Right forelimb (tissue), 1 donor: ENCODE measurements around the gene ZNF184.
A peak's percentile ranks its signal among the peaks of the same experiment; 100 is the strongest.
"Not testable (repeated sequence)": the region's sequence is repeated elsewhere in the genome, so short reads cannot be mapped to it uniquely, and the experiment has no call there.

Experiments used
- DNase-seq: peaks from one replicate; pipeline ENCODE4 v3.0.0-alpha.2; 2018

Gene ZNF184

DNA sequence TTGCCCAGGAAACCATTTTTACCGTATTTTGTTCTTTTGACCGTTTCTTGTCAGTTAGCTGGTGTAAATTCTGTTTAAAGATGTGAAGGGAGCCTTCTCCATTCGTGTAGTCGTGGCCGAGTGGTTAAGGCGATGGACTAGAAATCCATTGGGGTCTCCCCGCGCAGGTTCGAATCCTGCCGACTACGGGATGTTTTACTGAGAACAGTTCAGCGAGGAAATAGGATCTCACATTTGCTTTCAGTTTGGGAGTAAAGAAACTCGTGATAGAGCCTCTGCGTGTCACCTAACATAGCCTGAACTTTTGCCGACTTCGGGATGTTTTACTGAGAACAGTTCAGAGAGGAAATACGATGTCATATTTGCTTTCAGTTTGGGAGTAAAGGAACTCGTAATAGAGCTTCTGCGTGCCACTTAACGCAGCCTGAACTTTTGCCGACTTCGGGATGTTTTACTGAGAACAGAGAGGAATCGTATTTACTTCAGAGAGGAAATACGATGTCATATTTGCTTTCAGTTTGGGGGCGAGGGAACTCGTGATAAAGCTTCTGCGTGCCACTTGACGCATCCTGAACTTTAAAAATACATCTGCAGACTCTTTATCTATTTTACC is 5.9 kb upstream of the ZNF184 start:
- DNase-seq, result peak; percentile 95

GRCh38 chr6:27478141-27478705 is 5.3 kb upstream of the ZNF184 start:
- no peak for DNase-seq

DNA sequence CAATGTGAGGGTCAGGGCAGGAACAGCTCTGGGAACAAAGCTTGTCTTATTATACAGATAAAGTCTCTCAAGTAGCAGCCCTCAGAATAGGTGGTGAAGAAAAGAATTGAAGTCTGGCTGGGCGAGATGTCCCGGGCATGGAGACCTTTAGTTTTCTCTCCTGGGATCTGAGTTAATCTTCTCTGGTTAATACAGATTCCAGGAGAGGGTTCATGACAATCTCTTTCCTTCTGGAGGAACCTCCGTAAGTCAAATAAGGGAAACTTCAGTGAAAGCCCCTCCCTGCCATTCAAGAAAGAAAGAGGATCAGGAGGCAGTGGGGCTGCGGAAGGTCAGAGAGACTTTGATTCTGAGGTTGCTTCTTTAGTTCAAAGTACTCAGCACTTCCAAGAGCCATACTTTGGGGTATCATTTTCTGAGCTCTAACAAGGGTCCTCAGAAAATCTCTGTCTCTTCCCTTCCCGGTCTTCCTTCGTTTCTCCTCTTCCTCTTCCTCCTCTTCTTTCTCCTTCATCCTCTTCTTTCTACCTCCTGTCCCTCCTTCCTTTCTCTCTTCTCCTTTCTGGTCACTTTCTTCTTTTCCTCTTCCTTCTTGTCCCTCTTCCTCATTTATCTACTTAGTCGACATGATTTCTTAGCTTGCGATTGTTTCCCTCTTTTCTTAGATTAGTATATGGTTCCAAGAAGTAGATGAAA is 4.6 kb upstream of the ZNF184 start:
- no peak for DNase-seq

DNA sequence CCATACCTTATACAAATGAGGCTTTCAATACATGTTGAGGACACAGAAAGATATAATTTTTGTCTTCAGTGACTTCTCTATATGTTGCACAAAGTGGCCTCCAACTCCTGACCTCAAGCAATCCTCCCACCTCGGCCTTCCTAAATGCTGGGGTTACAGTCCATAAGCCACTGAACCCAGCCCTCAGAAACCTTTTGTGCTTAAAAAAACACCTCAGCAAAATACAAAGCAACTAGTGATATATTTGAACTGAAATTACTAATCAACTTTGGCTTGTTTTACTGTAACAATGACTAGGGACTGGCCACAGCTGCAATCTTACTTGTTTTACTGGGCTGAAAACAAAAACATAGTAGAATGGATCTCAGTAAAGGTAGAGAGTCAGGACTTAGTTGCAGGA is 3.2 kb upstream of the ZNF184 start:
- no peak for DNase-seq

DNA sequence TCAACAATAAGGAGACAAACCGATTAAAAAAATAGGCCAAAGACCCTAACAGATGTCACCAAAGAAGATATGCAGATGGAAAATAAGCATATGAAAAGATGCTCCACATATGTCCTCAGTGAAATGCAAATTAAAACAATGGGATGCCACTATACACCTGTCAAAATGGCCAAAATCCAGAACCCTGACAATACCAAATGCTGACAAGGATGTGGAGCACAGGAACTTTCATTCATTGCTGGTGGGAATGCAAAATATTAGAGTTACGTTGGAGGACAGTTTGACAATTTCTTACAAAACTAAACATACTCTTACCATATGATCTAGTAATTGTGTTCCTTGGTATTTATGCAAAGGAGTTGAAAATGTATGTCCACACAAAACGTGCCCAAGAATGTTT is 1.8 kb upstream of the ZNF184 start:
- DNase-seq, result no peak

DNA sequence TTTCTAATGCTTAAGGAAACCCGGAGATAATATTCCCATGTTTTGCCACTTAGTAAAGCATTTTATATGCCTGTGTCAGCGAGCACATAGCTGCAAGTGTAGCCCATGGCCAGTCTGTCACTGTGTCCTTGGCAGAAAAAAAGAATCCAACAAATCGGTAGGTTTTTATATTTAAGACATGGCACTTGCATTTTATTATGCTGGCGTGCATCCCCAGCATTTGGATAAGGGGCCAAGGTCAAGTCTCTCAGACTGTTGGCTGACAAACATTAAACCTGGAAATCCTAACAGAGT is 1.2 kb upstream of the ZNF184 start:
- no peak for DNase-seq

GRCh38 chr6:27472182-27472616 is 706 bp downstream of the ZNF184 start:
- peak; percentile 79 for DNase-seq

DNA sequence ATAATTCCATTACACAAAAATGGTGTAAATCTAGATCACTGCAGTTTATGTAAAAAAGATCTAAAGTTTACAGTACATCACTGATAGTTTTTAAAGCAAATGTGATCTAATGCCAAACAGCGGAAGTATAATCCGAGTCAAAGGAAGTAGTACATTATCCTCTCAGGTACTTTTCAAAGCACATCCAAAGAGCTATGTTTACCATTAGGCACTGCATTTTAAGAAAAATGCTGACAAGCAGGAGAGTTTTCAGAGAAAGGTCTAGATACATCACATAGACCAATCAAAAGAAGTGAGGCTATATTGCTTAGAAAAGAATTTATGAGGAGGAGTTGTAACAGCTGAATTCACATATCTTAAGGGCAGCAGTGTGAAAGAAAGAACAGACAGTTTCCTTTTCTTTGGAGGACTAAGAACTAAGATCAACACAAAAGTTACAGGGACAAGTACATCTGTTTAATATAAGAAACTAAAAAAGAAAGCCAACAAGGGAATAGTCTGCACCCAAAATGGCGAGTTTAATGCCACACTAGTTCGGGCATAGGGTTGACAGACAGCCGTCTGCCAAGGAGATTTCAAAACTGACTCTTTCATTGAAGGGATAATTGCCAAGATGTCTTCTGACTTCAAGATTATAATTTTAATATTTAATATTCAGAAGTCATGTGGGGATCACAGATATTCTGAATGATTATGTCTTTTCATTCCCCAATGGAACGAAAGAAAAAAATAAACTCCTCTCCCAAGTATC is 1.4 kb downstream of the ZNF184 start:
- no peak for DNase-seq

DNA sequence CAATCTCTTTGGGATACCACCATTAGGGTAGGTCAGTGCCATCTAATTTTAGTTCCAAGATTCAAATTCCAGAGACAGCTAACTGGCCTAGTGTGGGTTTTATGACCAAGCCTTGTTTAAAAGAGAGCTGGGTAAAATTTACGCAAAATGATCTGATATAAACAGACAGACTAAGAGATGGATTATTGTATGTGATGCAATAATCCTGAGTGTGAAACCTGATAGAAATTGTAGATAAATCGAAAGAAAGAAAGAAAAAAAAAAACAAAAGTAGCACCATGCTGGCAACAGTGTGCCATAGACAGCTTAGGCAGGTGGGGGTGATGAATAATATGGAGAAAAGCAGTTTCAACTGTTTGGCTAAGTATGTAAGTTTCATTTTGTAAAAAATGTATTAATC is 2.9 kb downstream of the ZNF184 start:
- no peak for DNase-seq

- DNase-seq, result no peak
Measured at GRCh38 chr6:27468334-27468733, 4.6 kb downstream of the ZNF184 start.

DNA sequence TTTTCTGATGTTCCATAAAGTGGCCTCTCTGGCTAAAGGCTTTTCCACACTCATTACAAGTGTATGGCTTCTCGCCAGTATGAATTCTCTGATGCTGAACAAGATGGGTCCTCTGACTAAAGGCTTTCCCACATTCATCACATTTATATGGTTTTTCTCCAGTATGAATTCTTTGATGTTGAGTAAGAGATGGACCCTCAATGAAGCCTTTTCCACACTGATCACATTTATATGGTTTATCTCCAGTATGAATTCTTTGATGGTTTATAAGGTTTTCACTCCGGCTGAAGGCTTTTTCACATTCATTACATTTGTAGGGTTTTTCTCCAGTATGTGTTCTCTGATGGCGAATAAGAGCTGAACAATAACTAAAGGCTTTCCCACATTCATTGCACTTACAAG is 20.4 kb downstream of the ZNF184 start:
- DNase-seq, result no peak

DNA sequence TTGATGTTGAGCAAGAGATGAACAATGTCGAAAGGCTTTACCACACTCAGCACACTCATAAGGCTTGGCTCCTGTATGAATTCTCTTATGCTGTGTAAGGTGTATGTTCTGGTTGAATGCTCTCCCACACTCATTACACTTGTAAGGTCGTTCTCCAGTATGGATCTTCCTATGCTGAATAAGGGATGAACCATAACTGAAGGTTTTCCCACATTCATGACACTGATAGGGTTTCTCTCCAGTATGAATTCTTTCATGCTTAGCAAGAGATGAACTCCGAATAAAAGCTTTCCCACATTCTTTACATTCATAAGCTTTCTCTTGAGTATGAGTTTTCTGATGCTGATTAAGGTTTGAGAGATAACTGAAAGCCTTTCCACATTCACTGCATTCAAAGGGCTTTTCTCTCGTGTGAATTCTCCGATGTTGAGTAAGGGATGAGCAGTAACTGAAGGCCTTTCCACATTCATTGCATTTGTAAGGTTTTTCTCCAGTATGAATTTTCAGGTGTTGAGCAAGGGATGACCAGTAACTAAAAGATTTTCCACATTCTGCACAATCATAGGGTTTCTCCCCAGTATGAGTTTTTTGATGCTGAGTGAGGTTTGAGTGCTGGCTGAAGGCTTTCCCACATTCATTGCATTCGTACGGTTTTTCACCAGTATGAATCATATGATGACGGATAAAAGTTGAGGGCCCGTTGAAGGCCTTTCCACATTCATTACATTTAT is 21.1 kb downstream of the ZNF184 start:
- DNase-seq, result no peak

- DNase-seq, result no peak
Measured at GRCh38 chr6:27448456-27448855, 24.4 kb downstream of the ZNF184 start.

DNA sequence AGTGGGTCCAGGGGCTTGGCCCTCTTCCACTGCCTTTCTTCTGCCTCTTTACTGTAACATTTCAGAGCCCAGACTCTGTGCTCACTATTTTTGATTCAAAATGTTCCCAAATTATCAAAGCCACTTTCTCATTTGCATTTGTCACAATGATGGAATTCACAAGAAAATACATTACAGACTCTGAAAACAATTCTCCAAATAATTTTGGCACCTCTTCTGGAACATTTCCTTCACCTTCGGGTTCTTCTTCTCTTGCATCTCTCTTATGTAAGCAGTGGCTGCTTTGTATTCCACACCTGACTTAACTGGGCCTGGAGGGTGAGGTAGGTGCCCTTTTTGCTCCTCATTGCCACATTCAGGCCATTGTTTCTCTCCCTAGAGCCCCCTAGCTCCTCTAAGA is 30.0 kb downstream of the ZNF184 start:
- DNase-seq, result no peak

GRCh38 chr6:27441001-27441400 is 31.9 kb downstream of the ZNF184 start:
- DNase-seq, result no peak

- no peak for DNase-seq
Measured at GRCh38 chr6:27439371-27439770, 33.5 kb downstream of the ZNF184 start.

GRCh38 chr6:27433714-27434113 is 39.2 kb downstream of the ZNF184 start:
- no peak for DNase-seq

- DNase-seq, result no peak
Measured at GRCh38 chr6:27428966-27429365, 43.9 kb downstream of the ZNF184 start.

DNA sequence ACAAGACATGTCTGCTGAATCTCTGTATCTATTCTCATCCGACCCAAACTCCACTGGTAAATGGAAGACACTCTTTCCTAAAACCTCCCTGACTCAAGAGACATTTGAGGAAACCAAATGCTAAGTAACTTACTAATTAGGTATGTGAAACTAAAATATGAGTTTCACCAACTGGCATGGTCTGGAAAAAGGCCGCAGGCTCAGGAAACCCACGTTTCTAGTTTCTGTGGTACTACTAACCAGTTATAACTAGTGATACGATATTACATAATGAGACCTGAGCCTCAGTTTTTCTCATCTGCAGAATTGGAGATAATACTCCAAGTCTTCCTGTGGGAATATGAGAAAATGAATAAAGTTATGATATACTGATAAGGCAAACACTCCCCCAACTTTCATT is 44.4 kb downstream of the ZNF184 start:
- no peak for DNase-seq

GRCh38 chr6:27426045-27426620 is 46.8 kb downstream of the ZNF184 start:
- no peak for DNase-seq

DNA sequence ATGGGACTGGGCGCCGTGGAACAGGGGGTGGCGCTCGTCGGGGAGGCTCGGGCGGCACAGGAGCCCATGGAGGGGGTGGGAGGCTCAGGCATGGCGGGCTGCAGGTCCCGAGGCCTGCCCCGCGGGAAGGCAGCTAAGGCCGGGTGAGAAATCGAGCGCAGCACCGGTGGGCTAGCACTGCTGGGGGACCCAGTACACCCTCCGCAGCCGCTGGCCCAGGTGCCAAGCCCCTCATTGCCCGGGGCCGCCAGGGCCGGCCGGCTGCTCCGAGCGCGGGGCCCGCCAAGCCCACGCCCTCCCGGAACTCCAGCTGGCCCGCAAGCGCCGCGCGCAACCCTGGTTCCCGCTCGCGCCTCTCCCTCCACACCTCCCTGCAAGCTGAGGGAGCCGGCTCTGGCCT is 48.1 kb downstream of the ZNF184 start:
- DNase-seq, result not testable (repeated sequence)

DNA sequence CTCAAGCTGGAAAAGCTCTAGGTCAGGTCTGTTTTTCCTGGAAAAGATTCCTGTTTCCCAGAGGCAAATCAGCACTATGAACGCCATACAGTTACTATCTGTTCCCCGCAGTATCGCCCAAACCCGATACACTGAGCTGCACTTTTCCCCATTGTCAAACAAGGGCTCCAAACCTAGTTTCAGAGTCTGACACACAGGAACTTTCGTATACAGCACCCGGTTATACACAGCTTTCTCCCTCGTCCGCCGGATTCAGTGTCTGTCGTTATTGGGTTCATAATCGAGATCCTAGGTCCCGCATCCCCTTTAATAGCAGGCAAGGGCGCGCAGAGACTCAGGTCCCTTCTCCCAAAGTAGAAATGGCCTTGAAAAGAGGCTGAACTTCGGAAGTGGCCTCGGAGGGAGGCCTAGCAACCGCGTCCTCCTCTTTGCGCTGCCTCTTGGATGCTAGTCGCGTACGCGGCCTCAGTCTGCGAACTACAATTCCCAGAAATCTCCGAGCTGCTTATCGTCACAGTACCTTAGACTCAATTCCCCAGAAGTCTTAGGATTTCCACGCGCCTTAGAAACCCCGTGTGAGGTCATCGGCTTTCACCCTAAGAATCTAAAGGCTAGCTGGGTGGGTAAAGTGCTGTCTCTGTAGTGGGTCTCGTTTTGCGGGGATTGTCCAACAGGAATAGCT is 50.1 kb downstream of the ZNF184 start:
- DNase-seq, result no peak
